ELR (cell line): ENCODE measurements around the gene EIF3C.
"Not testable (repeated sequence)": the region's sequence is repeated elsewhere in the genome, so short reads cannot be mapped to it uniquely, and the experiment has no call there.

Source experiments
- DNase-seq: peaks from one replicate; pipeline ENCODE4 v3.0.0-alpha.2; 2015; ENCODE audit warnings: low read depth

Gene EIF3C

DNA sequence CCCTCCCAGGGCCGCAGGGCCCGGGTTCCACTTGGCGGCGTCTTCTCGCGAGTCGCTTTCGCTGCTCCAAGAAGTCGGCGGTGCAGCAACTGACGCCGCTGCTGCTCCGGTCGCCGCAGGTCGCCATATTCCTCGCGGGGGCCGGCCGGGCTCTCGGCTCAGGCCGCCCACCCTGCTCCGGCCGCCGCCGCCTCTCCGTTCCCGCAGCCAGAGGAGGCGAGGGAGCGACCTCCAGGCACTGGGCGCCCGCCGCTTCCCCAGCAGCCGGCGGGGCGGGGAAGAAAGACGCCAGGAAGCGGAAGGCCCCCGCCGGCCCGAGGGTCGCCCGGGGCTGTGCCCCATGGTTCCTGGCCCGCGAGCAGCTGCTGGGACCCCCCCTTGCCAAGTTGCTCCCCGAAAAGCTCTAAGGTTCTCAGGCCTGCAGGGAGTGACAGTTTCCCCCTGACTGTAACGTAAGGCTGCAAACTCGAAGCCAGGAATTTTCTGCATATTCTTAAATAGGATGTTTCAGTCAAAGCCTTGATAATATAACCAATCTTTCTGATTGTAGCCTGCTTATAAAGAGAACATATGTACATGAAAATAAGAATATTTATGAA, 39.3 kb downstream of the EIF3C start:
- DNase-seq = not testable (repeated sequence)

- DNase-seq = not testable (repeated sequence)
These were observed 40.2 kb downstream of the EIF3C start, which contains the start of gene NPIPB9 for GRCh38 chr16:28751487-28751886. TSS of gene NPIPB9 (plus strand) at chr16:28751787.

DNA sequence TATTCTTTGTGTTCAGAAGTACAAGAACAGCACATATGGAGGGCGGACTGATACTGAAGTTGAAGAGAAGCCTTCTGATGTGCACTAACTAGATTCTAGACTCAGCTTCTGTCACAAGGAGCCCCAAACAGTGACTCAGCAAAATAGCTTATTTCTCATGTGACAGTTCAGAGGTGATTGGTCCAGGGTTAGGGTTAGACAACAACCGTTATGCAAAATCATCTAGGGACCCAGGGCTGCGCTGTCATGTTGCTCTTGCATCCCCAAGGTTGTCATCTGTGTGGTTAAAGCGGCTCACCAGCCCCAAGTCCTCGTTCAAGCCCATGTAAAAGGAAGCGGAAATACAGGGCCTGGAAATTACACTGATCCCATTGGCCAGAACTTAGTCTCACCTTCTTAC, 70.4 kb downstream of the EIF3C start:
- DNase-seq = not testable (repeated sequence)

DNA sequence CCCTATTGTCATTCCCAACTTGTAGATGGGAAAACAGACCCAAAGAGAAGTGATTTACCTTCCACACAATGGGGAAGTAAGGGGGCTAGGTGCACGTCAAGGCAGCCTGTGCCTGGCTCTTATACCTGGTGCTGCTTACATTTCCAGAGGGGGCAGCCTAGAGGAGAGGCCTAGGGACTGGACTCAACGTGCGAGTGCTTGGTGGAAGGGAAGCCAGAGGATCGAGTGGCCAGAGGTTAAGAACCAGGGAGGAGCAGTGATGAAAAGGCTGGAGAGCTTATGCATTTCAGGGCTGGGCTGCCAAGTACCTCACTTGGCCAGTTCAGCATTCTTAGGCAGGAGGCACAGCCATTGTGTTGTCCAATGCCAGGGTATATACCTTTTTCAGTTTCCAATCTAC, 71.1 kb downstream of the EIF3C start:
- DNase-seq = not testable (repeated sequence)
